Epidermal melanocyte (primary cell): Measurements from ENCODE around the gene ATP6V1G2.

Source experiments
- DNase-seq: peaks from one replicate; pipeline ENCODE4 v3.0.0; 2011; ENCODE audit warnings: low spot score; ENCODE audit not compliant: insufficient read length

Gene ATP6V1G2

DNA sequence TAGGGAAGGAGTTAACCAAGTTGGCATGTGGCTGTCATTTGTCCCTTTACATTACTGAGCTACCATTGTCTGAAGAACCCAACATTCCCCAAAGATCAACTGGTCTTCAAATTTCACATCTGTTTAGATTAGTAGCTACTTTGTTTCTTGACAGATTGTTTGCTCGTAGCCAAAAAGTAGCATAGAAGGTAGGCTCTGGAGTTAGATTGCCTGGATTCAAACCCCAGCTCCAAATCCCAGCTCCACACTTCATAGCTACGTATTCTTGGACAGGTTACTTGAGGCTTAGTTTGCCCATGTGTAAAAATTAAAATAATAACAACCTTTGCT lies 2.1 kb upstream of the ATP6V1G2 start:
- DNase-seq: no peak

DNA sequence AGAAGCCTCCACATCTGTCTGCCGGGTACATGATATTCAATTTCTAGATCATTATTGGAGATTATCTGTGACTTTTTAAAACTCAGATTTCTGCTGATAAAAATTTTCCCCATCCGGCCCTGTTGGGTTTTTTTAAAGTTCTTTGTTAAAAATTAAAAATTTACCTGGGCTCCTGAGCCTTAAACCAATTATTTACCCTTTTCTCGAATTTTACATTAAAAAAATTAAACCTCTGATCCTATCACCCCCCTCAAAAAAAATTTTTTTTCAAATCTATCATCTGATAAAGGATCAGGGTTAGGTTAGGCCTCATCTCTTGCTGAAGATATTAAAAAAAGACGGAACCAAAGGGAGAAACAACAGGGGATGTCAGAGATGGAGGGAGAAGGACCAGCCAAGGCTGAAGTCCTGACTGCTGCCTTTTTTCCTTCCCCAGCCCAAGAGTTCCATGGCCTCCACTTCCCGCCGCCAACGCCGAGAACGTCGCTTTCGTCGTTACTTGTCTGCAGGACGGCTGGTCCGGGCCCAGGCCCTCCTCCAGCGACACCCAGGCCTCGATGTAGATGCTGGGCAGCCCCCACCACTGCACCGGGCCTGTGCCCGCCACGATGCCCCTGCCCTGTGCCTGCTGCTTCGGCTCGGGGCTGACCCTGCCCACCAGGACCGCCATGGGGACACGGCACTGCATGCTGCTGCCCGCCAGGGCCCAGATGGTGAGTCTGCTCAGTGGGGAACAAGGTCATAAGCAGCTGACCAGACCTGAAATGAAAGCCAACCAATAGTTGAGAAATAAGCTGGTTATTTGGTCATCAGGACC lies 1.5 kb upstream of the ATP6V1G2 start:
- DNase-seq: no peak

DNA sequence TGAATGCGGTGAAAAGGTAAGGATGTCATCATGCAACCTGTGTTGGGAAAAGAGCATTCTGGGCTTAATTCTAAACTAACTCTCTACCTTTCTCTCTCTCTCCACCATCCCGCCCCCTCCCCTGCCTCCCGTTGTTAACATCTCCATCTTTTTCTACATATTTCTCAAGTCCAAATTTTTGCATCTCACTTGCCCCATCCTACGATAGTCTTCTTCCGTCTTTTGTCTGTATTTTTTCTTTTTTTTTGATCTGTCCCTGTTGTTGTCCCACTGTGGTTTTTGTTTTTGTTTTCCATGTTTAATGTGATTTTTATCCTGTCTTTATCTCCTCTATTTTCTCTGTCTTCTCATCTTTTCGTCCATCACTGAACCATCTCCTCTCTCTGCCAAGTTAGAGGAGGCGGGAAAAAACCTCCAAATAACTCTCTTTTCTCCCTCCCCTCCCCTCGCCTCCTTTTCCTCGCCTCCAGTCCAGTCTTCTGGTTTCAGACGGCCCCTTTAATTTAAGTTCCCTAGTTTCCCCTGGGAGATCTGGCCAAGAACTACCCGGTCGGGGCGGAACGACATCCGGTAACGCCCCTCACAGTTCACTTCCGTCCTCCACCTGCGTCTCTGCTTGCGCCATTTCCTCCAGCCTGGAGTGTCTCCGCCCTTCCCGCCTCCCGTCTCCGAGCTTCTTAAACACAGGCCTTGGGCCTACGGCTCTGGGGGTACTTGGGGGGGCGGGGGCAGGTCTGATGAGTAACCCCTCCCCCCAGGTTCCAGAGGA lies 734 bp upstream of the ATP6V1G2 start, which contains the start of gene NFKBIL1:
Gene NFKBIL1 (plus strand): TSS at position 651 of the 769 bp plus-strand sequence. CDS start 87 bp downstream, at position 738.
- DNase-seq: peak; percentile 85

DNA sequence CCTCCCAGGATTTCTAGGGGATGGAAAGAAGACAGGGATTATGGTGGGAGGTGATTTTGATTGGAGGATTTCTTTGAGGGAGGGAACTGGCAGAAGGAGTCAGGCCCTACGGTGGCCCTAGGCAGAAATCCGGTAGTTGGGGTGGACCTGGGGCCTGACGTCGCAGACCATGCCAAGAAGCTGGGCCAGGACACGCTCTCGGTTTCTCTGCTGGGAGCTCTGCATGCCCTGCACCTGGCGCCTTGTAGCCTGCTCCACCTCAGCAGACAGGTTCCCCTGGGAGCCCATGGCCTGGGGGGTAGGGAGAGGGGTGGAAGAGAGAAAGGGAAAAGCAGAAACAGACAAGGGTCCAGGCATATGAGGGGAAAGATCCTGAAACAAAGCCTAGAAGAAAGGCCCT lies 1.1 kb downstream of the ATP6V1G2 start:
- DNase-seq: no peak

DNA sequence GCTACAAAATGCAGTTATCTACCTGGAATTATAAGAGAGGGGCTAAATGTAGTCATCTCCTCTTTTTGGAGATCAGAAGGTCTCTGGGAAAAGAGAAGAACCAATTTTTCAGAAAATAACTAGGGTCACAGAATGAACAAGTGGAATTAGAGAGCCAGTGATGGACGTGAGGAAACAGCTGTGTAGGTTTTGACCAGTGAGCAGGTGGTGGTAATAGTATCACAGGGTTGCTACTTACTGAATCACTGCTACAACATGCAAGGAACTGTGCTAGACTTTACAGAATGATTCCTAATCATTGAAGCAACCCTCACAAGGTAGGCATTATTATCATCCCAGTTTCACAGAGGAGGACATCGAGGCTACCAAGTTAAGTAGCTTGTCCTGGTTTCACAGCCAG lies 1.7 kb downstream of the ATP6V1G2 start:
- DNase-seq: no peak

DNA sequence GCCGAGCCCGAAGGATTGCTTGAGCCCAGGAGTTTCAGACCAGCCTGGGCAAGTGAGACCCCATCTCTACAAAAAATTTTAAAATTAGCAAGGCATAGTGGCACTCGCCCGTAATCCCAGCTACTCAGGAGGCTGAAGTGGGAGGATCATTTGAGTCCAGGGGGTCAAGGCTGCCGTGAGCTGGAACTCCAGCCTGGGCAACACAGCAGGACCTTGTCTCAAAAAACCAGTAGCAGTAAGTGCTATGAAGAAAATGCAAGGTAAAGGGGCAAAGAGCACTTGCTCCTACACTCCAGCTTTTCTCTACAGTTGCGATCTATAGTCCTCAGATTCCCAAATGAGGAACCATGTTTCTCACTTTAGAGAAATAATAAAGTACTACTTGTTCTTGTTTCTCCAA lies 2.8 kb downstream of the ATP6V1G2 start:
- no peak for DNase-seq

DNA sequence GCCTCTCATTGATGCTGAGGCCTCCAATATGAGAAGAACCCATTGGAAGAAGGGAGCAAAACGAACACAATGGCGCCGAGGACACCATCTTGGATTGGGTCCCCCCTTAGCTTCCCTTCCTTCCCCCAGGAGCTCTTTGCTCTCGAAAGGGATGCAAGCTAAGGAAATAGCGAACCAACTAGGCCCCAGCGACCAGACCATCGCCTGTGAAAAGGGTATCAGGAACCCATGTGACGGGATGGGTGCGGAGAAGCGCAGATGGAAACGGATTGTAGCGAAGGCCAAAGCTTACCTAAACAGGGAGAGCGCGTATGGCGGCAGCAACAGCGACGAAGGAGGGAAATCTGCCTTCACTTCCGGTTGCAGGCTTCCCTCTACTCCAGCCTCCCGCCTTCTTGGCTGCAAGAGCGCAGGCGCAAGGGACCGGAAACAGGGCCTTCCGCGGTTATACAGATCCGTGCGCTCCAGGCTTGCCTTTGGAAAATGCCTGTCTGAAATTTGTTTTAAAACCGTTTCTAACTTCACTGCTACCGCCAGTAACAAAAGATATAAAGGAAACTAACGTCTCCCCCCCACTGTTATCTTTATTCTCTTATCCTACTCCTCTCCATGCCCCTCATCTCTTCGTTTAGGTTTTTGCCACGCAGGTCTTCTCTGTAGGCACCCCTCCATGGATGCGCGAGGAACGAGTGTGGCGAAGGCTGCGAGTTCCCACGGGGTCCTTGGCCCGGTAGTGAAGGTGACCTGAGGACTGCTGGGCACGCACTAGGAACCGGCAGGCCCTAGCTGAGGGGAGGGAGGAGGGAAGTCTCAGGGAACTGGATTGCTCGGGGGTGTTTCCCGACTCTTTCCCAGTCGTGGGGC lies 4.5 kb downstream of the ATP6V1G2 start, which contains the start of gene DDX39B:
Gene DDX39B (minus strand): TSS at position 346 of the 864 bp plus-strand sequence. CDS start 1,471 bp downstream, outside the sequence.
- peak; percentile 91 for DNase-seq

DNA sequence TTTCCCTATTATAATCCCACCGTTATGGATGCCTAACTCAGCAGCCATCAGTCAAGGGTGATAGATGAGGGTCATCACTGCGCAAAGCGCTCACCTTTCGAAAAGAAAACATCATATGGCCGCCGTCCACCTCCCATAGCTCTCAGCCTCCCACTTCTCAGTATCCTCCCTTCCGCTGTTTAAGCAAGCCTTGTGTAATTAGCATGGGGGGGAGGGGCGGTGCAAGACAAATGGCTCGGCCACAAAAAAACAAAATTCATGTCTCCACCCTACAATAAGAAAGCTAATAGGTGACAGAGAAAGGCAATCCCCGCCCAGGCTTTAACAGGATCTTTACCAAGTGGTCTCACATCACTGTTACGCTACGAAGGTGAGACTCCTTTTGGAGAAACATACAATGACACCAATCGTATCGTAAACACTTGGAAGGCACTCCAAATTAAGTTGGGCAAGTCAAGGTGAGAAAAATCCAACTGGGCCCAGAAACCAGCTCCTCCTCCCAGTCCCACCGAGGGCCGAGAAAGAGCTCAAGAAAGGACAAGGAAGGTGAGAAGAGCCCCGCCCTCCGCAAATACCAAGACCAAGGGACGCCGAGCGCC lies 5.2 kb downstream of the ATP6V1G2 start:
- DNase-seq: no peak

DNA sequence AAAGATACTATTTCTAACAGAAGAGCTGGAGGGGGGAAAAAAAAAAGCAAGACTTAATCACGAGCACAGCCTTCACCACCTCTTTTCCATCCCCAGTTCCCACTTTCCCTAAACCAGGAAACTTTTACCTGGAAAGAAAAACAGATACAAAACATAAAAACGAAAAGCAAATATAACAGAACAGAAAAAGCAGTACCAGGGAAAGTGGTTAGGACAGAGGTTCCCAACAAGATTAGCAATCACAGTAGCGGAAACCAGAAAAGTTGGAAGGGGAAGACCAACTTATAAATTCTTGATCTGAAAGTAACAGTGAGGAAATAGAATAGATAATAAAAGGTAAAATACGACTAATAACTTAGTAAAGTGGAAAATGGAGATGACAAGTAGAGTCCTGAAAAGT lies 5.8 kb downstream of the ATP6V1G2 start:
- DNase-seq: no peak

DNA sequence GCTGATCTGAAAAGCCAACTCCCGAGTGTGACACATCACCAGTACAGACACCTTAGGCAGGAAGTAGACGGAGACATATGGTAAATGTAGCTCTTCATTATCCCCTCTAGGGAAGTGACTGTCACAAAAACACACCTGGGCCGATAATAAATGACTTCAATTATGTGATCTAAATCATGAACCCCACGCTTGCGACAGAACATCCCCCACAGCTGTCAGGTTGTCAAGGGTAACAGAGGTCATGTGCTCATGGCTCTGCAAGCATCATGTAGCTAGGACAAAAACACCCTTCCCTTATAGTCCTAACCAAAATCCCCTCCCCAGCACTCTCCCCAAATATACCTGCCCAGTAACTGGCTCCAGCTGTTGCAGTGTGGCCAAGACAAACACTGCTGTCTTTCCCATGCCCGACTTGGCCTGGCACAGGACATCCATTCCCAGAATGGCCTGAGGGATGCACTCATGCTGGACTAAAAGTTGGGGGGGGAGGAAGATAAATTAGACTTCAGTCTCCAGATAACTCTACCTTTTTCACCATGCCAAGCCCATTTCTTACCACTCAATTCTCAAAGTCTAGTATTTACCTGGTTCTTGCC lies 7.5 kb downstream of the ATP6V1G2 start:
- no peak for DNase-seq

DNA sequence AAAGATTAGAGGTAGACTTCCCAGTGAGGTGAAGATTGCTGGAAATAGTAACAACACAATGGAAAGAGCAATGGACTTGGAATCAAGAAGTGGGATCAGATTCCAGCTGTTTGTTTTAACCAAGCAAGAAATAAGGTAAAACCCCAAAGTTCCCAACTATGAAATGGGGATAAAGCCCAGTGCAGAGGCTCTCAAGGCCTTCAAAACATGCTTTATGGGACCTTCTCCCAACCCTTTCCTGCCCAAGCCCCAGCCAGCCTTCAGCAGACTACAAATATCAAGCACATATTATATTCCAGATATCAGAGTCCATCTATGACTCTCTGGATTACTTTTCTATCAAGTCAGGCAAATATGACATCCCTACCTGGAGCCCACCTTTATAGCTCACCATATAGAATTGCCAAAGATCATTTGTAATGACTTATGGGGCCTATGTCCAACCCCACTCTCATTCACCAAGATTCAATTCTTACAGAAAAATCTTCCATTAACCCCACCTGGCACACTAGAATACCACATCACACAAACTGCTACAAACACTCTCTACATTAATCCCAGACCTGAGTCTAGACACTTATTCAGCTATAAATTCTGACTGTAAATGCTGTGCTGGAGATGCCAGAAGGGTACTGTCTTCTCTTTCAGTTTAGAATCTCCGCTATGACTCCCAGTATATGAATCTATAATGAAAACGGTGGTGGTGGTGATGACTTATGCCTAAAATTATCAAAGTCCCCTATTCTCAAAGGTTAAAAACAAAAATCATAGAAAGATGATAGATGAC lies 10.7 kb downstream of the ATP6V1G2 start:
- DNase-seq: no peak

DNA sequence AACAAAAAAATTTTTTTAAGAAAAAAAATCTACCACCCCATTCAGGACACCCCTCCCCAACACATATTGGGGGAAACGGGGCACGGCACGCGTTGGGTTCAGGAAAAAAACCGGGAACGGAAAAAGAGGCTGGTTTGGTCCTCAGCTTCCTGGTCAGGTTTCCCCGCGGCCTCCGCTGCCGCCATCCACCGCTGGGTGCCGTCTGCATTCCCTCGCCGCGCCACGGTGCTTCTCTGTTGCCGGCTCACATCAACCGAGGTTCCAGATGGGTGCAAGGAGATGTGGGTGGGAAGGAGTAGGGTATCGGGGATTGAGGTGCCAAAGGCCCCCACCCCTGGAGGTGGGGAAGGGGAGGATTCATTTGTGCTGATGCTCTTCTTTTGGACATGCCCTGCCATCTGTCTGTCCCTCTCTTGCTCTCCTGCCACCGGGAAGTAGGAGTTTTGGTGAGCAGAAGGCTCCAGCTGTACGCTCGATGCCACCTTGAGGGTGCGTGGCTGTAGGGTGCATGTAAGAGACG lies 11.8 kb downstream of the ATP6V1G2 start:
- no peak for DNase-seq

DNA sequence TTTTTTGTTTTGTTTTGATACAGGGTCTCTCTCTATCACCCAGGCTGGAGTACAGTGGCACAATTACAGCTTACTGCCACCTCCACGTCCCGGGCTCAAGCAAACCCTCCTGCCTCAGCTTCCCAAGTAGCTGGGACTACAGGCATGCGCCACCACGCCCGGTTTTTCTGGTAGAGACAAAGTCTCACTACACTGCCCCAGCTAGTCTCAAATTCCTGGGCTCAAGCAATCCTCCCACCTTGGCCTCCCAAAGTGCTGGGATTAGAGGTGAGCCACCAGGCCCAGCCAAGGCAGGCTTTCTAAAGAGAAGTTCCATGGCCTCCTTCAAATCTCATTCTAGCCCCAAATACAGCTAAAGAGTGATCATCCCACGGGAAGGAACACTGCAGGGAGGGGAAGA lies 12.4 kb downstream of the ATP6V1G2 start:
- no peak for DNase-seq

DNA sequence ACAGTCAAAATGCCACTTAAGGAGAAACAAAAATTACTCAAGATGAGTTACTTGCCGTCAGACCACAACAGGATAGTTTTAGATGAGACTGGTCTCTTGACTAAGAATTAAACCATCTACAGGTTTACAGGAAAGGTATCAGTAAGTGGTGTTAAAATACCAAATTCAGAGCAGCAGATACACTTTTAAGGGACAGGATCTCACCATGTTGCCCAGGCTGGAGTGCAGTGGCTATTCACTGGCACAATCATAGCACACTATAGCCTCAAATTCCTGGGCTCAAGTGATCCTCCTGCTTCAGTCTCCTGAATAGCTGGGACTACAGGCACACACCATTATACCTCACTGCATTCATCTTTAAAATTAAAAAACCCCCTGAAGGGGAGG lies 13.0 kb downstream of the ATP6V1G2 start:
- no peak for DNase-seq

DNA sequence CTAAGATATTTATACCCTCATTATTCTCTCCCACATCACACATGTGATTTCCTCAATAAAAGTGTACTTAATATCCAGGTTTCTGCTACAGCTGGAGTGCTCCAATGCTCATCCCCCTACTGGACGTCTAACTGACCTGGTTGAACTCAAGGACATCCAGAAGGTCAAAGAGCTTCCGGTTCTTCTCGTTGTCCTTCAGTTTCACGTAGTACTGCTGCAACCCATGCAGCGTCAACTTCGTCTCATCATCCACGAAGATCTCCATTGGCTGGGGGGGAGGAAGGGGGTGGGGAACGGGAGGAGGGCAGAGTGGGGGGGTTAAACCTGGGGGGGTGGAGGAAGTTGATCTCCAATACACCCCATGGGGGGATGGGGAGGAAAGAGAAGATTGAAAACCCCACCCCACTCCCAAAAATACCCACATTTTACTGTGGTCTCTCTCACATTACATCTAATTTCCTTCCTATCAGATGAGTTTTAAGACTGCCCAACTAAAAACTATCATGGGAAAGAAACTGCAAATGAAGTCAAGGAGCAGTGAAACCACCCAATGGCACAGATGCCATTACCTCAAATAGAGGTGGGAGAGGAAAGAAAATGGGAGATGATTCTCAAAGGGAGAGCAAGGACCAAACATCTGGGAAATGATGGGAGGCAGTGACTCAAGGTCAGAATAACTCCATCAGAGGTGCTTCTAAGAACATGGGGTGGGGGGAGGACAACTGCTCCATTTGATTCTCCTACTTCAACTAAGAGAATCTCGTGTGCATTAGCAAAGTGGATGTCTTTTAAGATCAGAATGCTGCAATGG lies 13.6 kb downstream of the ATP6V1G2 start:
- DNase-seq: no peak

DNA sequence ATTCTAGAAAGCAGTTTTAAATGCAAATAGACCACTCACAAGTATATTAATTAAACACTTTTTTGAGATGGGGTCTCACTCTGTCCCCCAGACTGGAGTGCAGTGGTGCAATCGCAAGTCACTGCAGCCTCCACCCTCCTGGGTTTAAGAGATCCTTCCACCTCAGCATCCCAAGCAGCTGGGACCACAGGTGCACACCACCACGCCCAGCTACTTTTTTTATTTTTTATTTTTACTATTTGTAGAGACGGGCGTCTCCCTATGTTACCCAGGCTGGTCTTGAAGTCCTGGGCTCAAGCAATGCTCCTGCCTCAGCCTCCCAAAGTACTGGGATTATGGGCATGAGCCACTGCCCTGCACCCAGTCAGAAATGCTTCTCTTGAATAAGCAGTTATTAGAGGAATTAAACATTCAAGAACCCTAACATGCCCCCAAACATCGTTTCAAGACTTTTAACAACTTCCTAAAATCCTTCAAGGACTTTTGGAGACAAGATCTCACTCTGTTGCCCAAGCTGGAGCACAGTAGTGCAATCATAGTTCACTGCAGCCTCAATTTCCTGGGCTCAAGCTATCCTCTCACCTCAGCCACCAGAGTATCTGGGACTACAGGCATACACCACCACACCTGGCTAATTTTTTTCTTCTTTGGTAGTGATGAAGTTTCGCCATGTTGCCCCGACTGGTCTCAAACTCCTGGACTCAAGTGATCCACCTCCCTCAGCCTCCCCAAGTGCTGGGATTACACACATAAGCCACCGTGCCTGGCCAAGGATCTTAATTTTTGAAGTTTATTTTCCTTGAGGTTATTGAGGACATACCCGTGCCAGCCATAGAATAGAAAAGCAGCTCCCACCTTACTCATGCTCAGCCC lies 14.4 kb downstream of the ATP6V1G2 start:
- DNase-seq: no peak

DNA sequence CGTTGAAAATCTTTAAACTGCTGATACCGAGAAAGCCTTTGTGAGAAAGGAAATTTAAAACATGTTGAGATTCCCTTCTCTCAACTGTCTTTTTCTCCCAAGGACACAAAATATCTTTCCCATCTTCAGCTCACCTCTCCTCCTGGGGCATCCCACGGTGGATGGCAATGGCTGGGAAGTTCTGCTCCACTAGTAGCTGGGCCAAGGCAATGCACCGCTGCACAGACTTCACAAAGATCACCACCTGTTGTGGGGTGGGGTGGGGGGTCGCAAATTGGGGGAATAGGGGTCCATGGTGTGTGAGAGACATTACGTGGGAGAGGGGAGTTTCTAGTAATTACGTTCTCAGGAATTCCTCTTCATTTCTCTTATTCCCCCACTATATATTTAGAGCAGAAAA lies 15.2 kb downstream of the ATP6V1G2 start:
- DNase-seq: no peak

DNA sequence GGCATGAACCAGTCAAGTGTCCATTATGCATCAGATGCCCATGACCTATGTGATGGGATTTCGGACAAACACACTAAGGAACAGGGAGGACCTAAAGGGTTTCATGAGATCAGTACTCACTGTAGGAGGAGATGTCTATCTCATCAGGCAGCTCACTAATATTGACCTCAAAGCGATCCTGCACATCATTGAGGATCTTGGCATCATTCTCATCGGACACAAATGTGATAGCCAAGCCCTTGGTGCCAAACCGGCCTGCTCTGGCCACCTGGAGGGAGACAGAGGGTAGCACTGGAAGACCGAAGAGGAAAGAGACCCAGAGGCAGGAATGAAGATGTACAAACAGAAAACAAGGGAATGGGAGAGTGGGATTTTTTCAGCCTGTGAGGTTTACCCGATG lies 15.7 kb downstream of the ATP6V1G2 start:
- DNase-seq: no peak
